CD4-positive, CD25-positive, alpha-beta regulatory T cell (primary cell): ENCODE measurements around the gene JARID2. TPM values are rescaled to one million over a fixed set of nuclear protein-coding genes. Genes with fewer than 3 reads are reported as not detected.

Experiments used
- ATAC-seq, 2 donors: fragments of 150-1000 bp; cut with Tn5 transposase; one replicate each; pipeline ENCODE4 v1.10.0; 2021; ENCODE audit warnings: low read depth in 2 of 2, moderate number of reproducible peaks in 2 of 2, moderate library complexity in 1 of 2
- DNase-seq, 3 donors: peaks; one replicate each; pipeline versions ENCODE4 v3.0.0 to v3.0.0-alpha.2; 2012 to 2022; ENCODE audit warnings: mixed read lengths in 1 of 3
- H3K27ac ChIP-seq: one replicate; pipeline ENCODE4 v1.7.0; 2013; ENCODE audit warnings: mild to moderate bottlenecking, low read length; ENCODE audit not compliant: insufficient read depth, poor library complexity, severe bottlenecking
- H3K27me3 ChIP-seq: one replicate; pipeline ENCODE4 v1.7.0; 2013; ENCODE audit warnings: low read length; ENCODE audit not compliant: control insufficient read depth, insufficient read depth
- H3K36me3 ChIP-seq: one replicate; pipeline ENCODE4 v1.7.0; 2013; ENCODE audit warnings: mild to moderate bottlenecking, low read length, moderate library complexity; ENCODE audit not compliant: control insufficient read depth, insufficient read depth
- H3K4me1 ChIP-seq: 2 replicates; pipeline ENCODE4 v1.7.0; 2013; ENCODE audit warnings: mild to moderate bottlenecking, low read length; ENCODE audit not compliant: insufficient read depth, control insufficient read depth, poor library complexity, severe bottlenecking
- H3K4me3 ChIP-seq: one replicate; pipeline ENCODE4 v1.7.0; 2013; ENCODE audit warnings: low read depth, mild to moderate bottlenecking, low read length, moderate library complexity
- H3K9me3 ChIP-seq, 2 experiments: 1 replicate in 1 of 2; 2 replicates in 1 of 2; pipeline ENCODE4 v1.7.0; 2013; ENCODE audit warnings: low read length in 2 of 2, mild to moderate bottlenecking in 1 of 2, moderate library complexity in 1 of 2; ENCODE audit not compliant: control insufficient read depth in 2 of 2
- H3K27ac Mint-ChIP-seq, 3 donors: one replicate each; pipeline ENCODE4 v1.8.0; 2020 to 2022; ENCODE audit warnings: mild to moderate bottlenecking in 3 of 3, mixed read lengths in 3 of 3, moderate library complexity in 2 of 3
- H3K27me3 Mint-ChIP-seq: one replicate; pipeline ENCODE4 v1.8.0; 2022; ENCODE audit warnings: mild to moderate bottlenecking, mixed read lengths
- H3K36me3 Mint-ChIP-seq: one replicate; pipeline ENCODE4 v1.8.0; 2020; ENCODE audit warnings: mixed read lengths
- H3K4me1 Mint-ChIP-seq, 4 donors: one replicate each; pipeline ENCODE4 v1.8.0; 2020 to 2022; ENCODE audit warnings: mixed read lengths in 4 of 4, mild to moderate bottlenecking in 1 of 4
- H3K4me3 Mint-ChIP-seq, 4 donors: one replicate each; pipeline ENCODE4 v1.8.0; 2020 to 2022; ENCODE audit warnings: mild to moderate bottlenecking in 4 of 4, mixed read lengths in 4 of 4, moderate library complexity in 3 of 4
- H3K9me3 Mint-ChIP-seq, 7 donors: one replicate each; pipeline ENCODE4 v1.8.0; 2020 to 2022; ENCODE audit warnings: mixed read lengths in 7 of 7, mild to moderate bottlenecking in 3 of 7, moderate library complexity in 2 of 7
- polyA plus RNA-seq, 4 donors: library from polyadenylated mRNA; unstranded; fragments of 300-500 nt; fragmentation: Illumina TruSeq; gene quantifications; one replicate each; pipeline ENCODE4 v1.2.3, GENCODE V29; 2021
- total RNA-seq: library from RNA; stranded (reverse); gene quantifications from one replicate; pipeline ENCODE4 v1.2.3, GENCODE V29; 2022

The JARID2 gene
- total RNA-seq (26.1 TPM), polyA plus RNA-seq (1 to 10 TPM; 4.1 to 7.0 (median 5.2) TPM)

DNA sequence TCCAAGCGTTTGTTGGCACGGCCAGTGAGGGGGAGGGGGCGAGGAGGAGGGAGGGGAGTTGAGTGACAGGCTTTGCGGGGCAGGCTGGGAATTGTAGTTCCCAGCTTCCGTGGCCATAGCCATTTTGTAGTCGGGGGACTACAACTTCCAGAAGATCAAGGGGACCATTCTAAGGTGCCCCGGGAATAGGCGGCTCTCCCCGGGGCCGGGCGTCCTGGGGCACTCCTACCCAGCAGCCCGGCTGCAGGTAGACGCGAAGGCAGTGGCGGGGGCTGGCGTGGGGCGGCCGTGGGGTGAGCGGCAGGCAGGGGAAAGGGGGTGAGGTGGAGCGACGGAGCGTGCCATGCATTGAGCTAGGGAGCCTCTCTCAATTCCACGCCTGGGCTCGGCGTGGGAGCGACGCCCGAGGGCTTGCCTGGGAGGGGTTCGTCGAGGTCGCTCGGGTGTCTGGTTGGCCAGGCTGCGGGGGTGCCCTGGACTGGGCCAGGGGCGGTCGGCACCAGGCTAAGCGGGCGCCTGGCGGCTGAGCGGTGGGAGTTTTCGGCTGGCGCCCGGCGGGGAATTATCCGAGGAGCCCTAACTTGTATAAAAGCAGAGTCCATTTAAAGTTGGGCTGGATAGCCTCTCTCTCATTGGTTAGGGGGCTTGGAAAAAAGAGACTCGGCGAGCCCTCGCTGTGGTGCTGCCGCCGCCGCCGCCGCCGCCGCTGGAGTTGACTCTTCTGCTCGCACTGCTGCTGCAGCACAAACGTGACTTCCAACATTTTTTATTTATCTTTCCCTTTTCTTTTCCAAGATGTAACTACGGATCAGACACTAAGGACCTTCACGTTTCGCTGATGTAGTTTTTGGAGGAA is at the start of gene JARID2:
JARID2 (plus strand) TSS at position 709 of the 856 bp plus-strand sequence. CDS start 471 bp downstream, outside the sequence.
- peak; percentile 55 to 56 for ATAC-seq
- DNase-seq, result peak; percentile 94 to 98 (median 95)
- Mint-ChIP-seq H3K4me1 (peaks cover 0 to 43% (median 33%) of the 10 kb centered on the region in 4 donors), H3K27me3 (peaks cover 42% of the 10 kb centered on the region), H3K9me3 (no peaks in the 10 kb centered on the region), H3K27ac (peak within 1 kb of the TSS; percentile 92 to 98 (median 94)), H3K4me3 (peak within 1 kb of the TSS; percentile 95 to 100 (median 98)), H3K36me3 (peaks cover 3% of the 10 kb centered on the region)
- Histone ChIP-seq H3K4me3 (peak within 1 kb of the TSS; percentile 99), H3K36me3 (no peaks in the 10 kb centered on the region), H3K9me3 (no peaks in the 10 kb centered on the region), H3K4me1 (peaks cover 40% of the 10 kb centered on the region), H3K27ac (peak within 1 kb of the TSS; percentile 87), H3K27me3 (no peaks in the 10 kb centered on the region)

DNA sequence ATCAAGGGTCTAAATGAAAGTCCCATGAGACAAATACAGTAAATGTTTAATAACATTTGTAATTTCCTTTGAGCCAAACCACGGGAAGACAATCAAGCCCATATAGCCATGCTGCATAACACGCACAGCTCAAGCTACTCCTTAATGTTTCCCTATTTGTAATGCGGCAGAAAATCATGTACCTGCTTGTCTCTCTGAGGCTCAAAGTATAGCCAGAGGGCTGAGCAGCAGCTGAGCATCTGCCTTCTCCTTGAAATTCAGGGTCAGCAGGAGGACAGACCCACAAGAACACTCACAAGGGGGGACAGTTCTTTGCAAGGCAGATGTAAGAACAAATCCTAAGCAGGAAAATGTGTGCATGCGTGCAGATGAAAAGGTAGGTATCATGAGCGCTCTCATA is 45.8 kb upstream of the JARID2 start:
- DNase-seq, result no peak
- Histone ChIP-seq H3K27ac (no peak overlapping the region), H3K9me3 (no peaks in the 10 kb centered on the region), H3K36me3 (no peaks in the 10 kb centered on the region), H3K4me3 (no peak overlapping the region), H3K4me1 (no peaks in the 10 kb centered on the region), H3K27me3 (no peaks in the 10 kb centered on the region)
- Mint-ChIP-seq H3K27ac (no peak overlapping the region), H3K4me1 (no peaks in the 10 kb centered on the region), H3K4me3 (no peak overlapping the region), H3K27me3 (peaks cover 4% of the 10 kb centered on the region), H3K36me3 (no peaks in the 10 kb centered on the region), H3K9me3 (peaks cover 0 to 1% (median 0%) of the 10 kb centered on the region in 7 donors)
- ATAC-seq, result no peak

DNA sequence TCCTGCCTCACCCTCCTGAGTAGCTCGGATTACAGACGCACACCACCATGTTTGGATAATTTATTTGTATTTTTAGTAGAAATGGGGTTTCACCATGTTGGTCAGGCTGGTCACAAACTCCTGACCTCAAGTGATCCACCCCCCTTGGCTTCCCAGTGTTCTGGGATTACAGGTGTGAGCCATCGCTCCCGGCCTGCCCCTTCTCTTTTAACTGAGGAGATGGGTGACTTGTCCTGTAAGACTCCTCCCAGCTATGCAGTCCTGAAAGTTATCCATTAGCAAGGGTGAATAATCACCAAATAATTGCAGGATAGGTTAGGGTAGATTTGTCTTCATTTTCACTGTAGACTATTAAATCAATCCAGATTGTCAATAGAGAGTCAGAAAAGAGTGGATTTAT is 40.5 kb upstream of the JARID2 start:
- peaks cover 4% of the 10 kb centered on the region for H3K27me3 Mint-ChIP-seq
- H3K4me3 Mint-ChIP-seq, result no peak overlapping the region
- H3K4me1 Mint-ChIP-seq, result no peaks in the 10 kb centered on the region
- H3K36me3 ChIP-seq, result no peaks in the 10 kb centered on the region
- no peaks in the 10 kb centered on the region for H3K9me3 ChIP-seq
- H3K4me3 ChIP-seq, result no peak overlapping the region
- H3K27me3 ChIP-seq, result peaks cover 3% of the 10 kb centered on the region
- DNase-seq (no peak), ATAC-seq (no peak)
- peaks cover 0 to 2% (median 0%) of the 10 kb centered on the region in 7 donors for H3K9me3 Mint-ChIP-seq
- no peaks in the 10 kb centered on the region for H3K36me3 Mint-ChIP-seq
- H3K27ac Mint-ChIP-seq, result no peak overlapping the region
- H3K4me1 ChIP-seq, result no peaks in the 10 kb centered on the region
- H3K27ac ChIP-seq, result no peak overlapping the region

DNA sequence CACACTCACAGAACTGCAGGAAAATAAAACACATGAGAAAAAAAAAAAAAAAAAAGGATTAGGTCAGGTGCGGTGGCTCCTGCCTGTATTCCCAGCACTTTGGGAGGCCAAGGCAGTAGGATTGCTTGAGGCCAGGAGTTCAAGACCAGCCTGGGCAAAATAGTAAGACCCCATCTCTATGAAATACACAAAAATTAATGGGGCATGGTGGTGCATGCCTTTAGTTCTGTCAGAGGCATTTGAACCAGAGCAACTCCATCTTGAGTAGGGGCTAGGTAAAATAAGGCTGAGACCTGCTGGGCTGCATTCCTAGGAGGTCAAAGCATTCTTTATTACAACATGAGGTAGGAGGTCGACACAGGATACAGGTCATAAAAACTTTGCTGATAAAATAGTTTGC is 39.0 kb upstream of the JARID2 start:
- no peak overlapping the region for H3K27ac ChIP-seq
- no peak for DNase-seq
- no peaks in the 10 kb centered on the region for H3K36me3 Mint-ChIP-seq
- H3K27ac Mint-ChIP-seq, result no peak overlapping the region
- no peaks in the 10 kb centered on the region for H3K9me3 ChIP-seq
- H3K4me1 ChIP-seq, result no peaks in the 10 kb centered on the region
- no peak overlapping the region for H3K4me3 ChIP-seq
- H3K27me3 ChIP-seq, result peaks cover 3% of the 10 kb centered on the region
- no peak for ATAC-seq
- H3K36me3 ChIP-seq, result no peaks in the 10 kb centered on the region
- H3K4me3 Mint-ChIP-seq, result no peak overlapping the region
- peaks cover 0 to 2% (median 0%) of the 10 kb centered on the region in 7 donors for H3K9me3 Mint-ChIP-seq
- H3K4me1 Mint-ChIP-seq, result no peaks in the 10 kb centered on the region
- H3K27me3 Mint-ChIP-seq, result no peaks in the 10 kb centered on the region

DNA sequence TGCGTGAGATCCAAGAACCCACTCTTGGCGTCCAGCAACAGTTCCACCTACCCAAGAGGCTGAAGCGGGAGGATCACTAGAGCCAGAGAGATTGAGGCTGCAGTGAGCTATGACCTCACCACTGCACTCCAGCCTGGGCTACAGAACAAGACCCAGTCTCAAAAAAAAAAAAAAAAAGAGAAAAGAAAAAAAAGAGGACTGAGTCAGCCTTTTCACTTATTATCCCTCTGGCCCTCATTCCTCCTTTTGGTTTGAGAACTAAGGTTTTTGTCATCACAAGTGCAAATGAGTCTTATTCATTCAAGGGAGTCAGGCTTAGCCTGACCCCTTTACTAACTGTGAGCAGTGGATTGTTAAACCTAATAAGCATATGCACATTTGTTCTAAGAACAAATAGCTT is 37.9 kb upstream of the JARID2 start:
- Histone ChIP-seq H3K27me3 (peaks cover 3% of the 10 kb centered on the region), H3K4me1 (no peaks in the 10 kb centered on the region), H3K9me3 (no peaks in the 10 kb centered on the region), H3K4me3 (no peak overlapping the region), H3K36me3 (no peaks in the 10 kb centered on the region), H3K27ac (no peak overlapping the region)
- Mint-ChIP-seq H3K4me1 (no peaks in the 10 kb centered on the region), H3K36me3 (no peaks in the 10 kb centered on the region), H3K4me3 (no peak overlapping the region), H3K27ac (no peak overlapping the region), H3K27me3 (no peaks in the 10 kb centered on the region), H3K9me3 (peaks cover 0 to 2% (median 0%) of the 10 kb centered on the region in 7 donors)
- ATAC-seq, result no peak
- DNase-seq, result no peak

DNA sequence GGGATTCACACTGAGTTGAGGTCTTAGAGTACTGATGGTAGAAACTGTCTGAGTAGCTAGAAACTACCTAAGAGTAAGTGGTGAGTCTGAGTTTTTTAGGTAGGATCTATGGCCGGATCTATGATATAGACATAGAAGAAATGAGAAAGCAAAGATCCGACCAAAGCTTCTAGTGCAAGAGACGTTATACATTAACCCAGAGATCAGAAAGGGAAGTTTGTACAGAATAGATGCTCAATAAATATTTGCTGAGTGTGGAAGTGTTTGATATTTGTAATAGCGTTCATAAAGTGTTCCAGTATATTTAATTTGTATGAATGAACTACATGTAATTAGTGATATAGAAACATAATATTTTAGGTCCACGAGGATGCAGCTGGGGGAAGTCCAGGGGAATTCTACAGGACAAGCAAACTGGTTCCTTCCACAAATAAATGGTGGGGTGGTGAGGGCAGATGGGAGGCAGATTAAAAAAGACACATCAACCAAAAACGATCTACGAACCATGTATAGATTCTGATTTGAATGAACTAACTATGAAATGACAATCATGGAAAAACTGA is 31.9 kb upstream of the JARID2 start:
- Mint-ChIP-seq H3K4me1 (no peaks in the 10 kb centered on the region), H3K9me3 (no peaks in the 10 kb centered on the region)
- DNase-seq, result no peak

DNA sequence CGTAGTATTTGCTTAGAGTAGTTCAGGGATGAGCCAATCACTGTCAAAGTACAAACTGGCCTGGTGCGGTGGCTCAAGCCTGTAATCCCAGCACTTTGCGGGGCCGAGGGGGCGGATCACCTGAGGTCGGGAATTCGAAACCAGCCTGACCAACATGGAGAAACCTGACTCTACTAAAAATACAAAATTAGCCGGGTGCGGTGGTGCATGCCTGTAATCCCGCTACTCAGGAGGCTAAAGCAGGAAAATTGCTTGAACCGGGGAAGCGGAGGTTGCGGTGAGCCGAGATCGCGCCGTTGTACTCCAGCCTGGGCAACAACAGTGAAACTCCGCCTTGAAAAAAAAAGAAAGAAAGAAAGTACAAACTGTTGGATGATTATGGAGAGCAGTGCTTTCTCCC is 27.5 kb upstream of the JARID2 start:
- H3K27ac Mint-ChIP-seq, result no peak overlapping the region

More for the DNA sequence above, 31.9 kb upstream of the JARID2 start:
- no peaks in the 10 kb centered on the region for H3K36me3 ChIP-seq
- Mint-ChIP-seq H3K27ac (peak overlapping the region in 1 of 3 donors; percentile 57), H3K27me3 (no peaks in the 10 kb centered on the region), H3K4me3 (no peak overlapping the region), H3K36me3 (no peaks in the 10 kb centered on the region)
- H3K9me3 ChIP-seq, result no peaks in the 10 kb centered on the region
- ATAC-seq, result no peak
- H3K27me3 ChIP-seq, result no peaks in the 10 kb centered on the region
- H3K4me3 ChIP-seq, result no peak overlapping the region
- H3K4me1 ChIP-seq, result no peaks in the 10 kb centered on the region
- H3K27ac ChIP-seq, result no peak overlapping the region

More for the DNA sequence above, 27.5 kb upstream of the JARID2 start:
- no peak for DNase-seq
- Mint-ChIP-seq H3K4me3 (no peak overlapping the region), H3K9me3 (no peaks in the 10 kb centered on the region), H3K36me3 (no peaks in the 10 kb centered on the region), H3K4me1 (no peaks in the 10 kb centered on the region), H3K27me3 (no peaks in the 10 kb centered on the region)
- Histone ChIP-seq H3K27ac (no peak overlapping the region), H3K36me3 (no peaks in the 10 kb centered on the region), H3K4me1 (no peaks in the 10 kb centered on the region), H3K9me3 (no peaks in the 10 kb centered on the region), H3K27me3 (no peaks in the 10 kb centered on the region), H3K4me3 (no peak overlapping the region)
- no peak for ATAC-seq
